GM12878 (cell line): ENCODE data around the gene ULK4. TPM values are rescaled to one million over a fixed set of nuclear protein-coding genes. Genes with fewer than 3 reads are reported as not detected.

Experiments used
- ATAC-seq: fragments of 200-7000 bp; cut with Tn5 transposase; 3 replicates; pipeline ENCODE4 v1.9.1; 2020; ENCODE audit warnings: mild to moderate bottlenecking, moderate library complexity
- BruUV-seq: library from RNA; stranded (reverse); fragments of 400-500 nt; replicated peaks from 2 replicates; lab custom pipeline; 2021; lab: Mats Ljungman, UMichigan
- CTCF ChIA-PET: fragments of 300-600 bp; sonication (Branson Sonifier 250); formaldehyde crosslinking; extraction: SDS; loops from one replicate; lab custom pipeline; 2021; ENCODE audit warnings: inconsistent platforms; lab: Yijun Ruan, JAX
- POLR2A ChIA-PET: fragments of 350-600 bp; formaldehyde crosslinking; extraction: SDS; loops from one replicate; lab custom pipeline; 2021; ENCODE audit warnings: inconsistent platforms; lab: Charles Lee
- RAD21 ChIA-PET: fragments of 300-600 bp; sonication (Branson Sonifier 250); formaldehyde crosslinking; loops from one replicate; lab custom pipeline; 2023; ENCODE audit warnings: antibody characterized with exemption; ENCODE audit not compliant: unreplicated experiment; lab: Charles Lee
- SMC1A ChIA-PET: fragments of 300-600 bp; sonication (Branson Sonifier 250); formaldehyde crosslinking; loops from one replicate; lab custom pipeline; 2023; ENCODE audit not compliant: unreplicated experiment, uncharacterized antibody; lab: Charles Lee
- DNase-seq: peaks from one replicate; pipeline ENCODE4 v3.0.0-alpha.2; 2011; ENCODE audit warnings: low read depth, low spot score
- FAIRE-seq: peaks from 3 replicates; lab custom pipeline; 2011; peaks lifted over from hg19 to GRCh38; lab: Jason Lieb, UNC
- H2AFZ ChIP-seq: 2 replicates; pipeline ENCODE4 v1.6.0; 2011; ENCODE audit warnings: low read depth, low read length, control low read depth; ENCODE audit not compliant: control insufficient read depth
- H3K27ac ChIP-seq: 2 replicates; pipeline ENCODE4 v1.5.1; 2011; ENCODE audit warnings: control low read depth; ENCODE audit not compliant: control insufficient read depth, insufficient read depth
- H3K27me3 ChIP-seq, 2 experiments: replicated peaks in 1 of 2; 2 replicates each; pipeline versions ENCODE4 v1.6.0 to v1.6.1; 2011; ENCODE audit warnings: low read length in 1 of 2; ENCODE audit not compliant: control insufficient read depth in 2 of 2, insufficient read depth in 2 of 2
- H3K36me3 ChIP-seq, 2 experiments: 2 replicates each; pipeline ENCODE4 v1.5.1; 2011; ENCODE audit warnings: low read length in 1 of 2; ENCODE audit not compliant: control insufficient read depth in 2 of 2, insufficient read depth in 2 of 2
- H3K4me1 ChIP-seq: 2 replicates; pipeline ENCODE4 v1.6.1; 2011; ENCODE audit warnings: mild to moderate bottlenecking, low read length, moderate library complexity, mixed read lengths; ENCODE audit not compliant: control insufficient read depth, insufficient read depth
- H3K4me2 ChIP-seq: 2 replicates; pipeline ENCODE4 v1.6.0; 2011; ENCODE audit warnings: control low read depth; ENCODE audit not compliant: control insufficient read depth, insufficient read depth
- H3K4me3 ChIP-seq: fragments of 200-600 bp; sonication (generic); 2 replicates; pipeline ENCODE4 v1.5.1; 2016
- H3K79me2 ChIP-seq: 2 replicates; pipeline ENCODE4 v1.6.0; 2011; ENCODE audit warnings: low read length; ENCODE audit not compliant: control insufficient read depth, insufficient read depth
- H3K9ac ChIP-seq: 2 replicates; pipeline ENCODE4 v1.8.0; 2011; ENCODE audit warnings: low read length, control low read depth, mixed read lengths; ENCODE audit not compliant: control insufficient read depth, insufficient read depth
- H3K9me3 ChIP-seq: replicated peaks from 3 replicates; pipeline ENCODE4 v1.5.1; 2011; ENCODE audit warnings: mild to moderate bottlenecking, low read length; ENCODE audit not compliant: control insufficient read depth, insufficient read depth
- H4K20me1 ChIP-seq: 2 replicates; pipeline ENCODE4 v1.6.0; 2011; ENCODE audit not compliant: control insufficient read depth, insufficient read depth
- CBFB ChIP-seq: IDR thresholded peaks from 2 replicates; pipeline ENCODE4 v1.6.1; 2016; ENCODE audit warnings: antibody characterized with exemption, low read depth
- CTCF ChIP-seq, 3 experiments: IDR thresholded peaks in 2 of 3; conservative IDR thresholded peaks in 1 of 3; 2 replicates each; pipeline ENCODE4 v1.5.1; 2011; ENCODE audit warnings: low read depth in 3 of 3, low read length in 3 of 3, mild to moderate bottlenecking in 3 of 3, control low read depth in 2 of 3, moderate library complexity in 2 of 3, inconsistent platforms in 1 of 3, mixed read lengths in 1 of 3; ENCODE audit not compliant: control insufficient read depth in 2 of 3, insufficient read depth in 1 of 3; ENCODE audit errors: extremely low read depth in 1 of 3
- EZH2 ChIP-seq: IDR thresholded peaks from 2 replicates; pipeline ENCODE4 v1.6.1; 2012; ENCODE audit warnings: low read depth, mild to moderate bottlenecking, control low read depth, inconsistent platforms, low read length, borderline replicate concordance; ENCODE audit not compliant: control insufficient read depth
- HDAC2 ChIP-seq: fragments of 200-600 bp; sonication (generic); IDR thresholded peaks from 2 replicates; pipeline ENCODE4 v1.6.1; 2017
- NFYA ChIP-seq: IDR thresholded peaks from 2 replicates; pipeline ENCODE4 v1.6.1; 2011; ENCODE audit warnings: low read depth, mild to moderate bottlenecking, low read length, improper control_type of control experiment, borderline replicate concordance
- PKNOX1 ChIP-seq: fragments of 450-650 bp; IDR thresholded peaks from 2 replicates; pipeline ENCODE4 v1.6.1; 2016; ENCODE audit warnings: mild to moderate bottlenecking
- POLR2AphosphoS5 ChIP-seq: IDR thresholded peaks from 2 replicates; pipeline ENCODE4 v1.6.1; 2011; ENCODE audit warnings: mild to moderate bottlenecking, low read length, inconsistent platforms
- RELA ChIP-seq: fragments of 450-650 bp; IDR thresholded peaks from 2 replicates; pipeline ENCODE4 v1.8.0; 2014; ENCODE audit warnings: borderline replicate concordance; ENCODE audit not compliant: partially characterized antibody
- SREBF2 ChIP-seq: IDR thresholded peaks from 2 replicates; pipeline ENCODE4 v1.6.1; 2012; ENCODE audit warnings: mild to moderate bottlenecking, low read length
- SUPT20H ChIP-seq: IDR thresholded peaks from 2 replicates; pipeline ENCODE4 v1.6.1; 2011; ENCODE audit warnings: low read depth, mild to moderate bottlenecking, low read length, moderate library complexity, borderline replicate concordance; ENCODE audit not compliant: control insufficient read depth
- ZBTB33 ChIP-seq: fragments of 450-650 bp; IDR thresholded peaks from 2 replicates; pipeline ENCODE4 v1.6.1; 2017; ENCODE audit warnings: mild to moderate bottlenecking
- ZNF384 ChIP-seq: IDR thresholded peaks from 2 replicates; pipeline ENCODE4 v1.6.1; 2012; ENCODE audit warnings: low read depth, mild to moderate bottlenecking, low read length, improper control_type of control experiment, borderline replicate concordance
- WGBS: methylation state at CpG from one replicate; pipeline ENCODE4 v1.1.6; 2016; ENCODE audit warnings: low lambda C conversion rate; ENCODE audit not compliant: insufficient replicate concordance, insufficient coverage; ENCODE audit errors: missing lambda C conversion rate; 5-methylcytosine and 5-hydroxymethylcytosine counted together
- in situ Hi-C: fragments of 300-500 bp; cut with MboI; formaldehyde crosslinking; loops from 9 replicates; pipeline ENCODE4 v1.14.3; 2018; ENCODE audit warnings: mixed read lengths
- intact Hi-C: fragments of 100-400 bp; cut with micrococcal nuclease; formaldehyde crosslinking; loops from one replicate; pipeline ENCODE4 v1.14.2; 2022; ENCODE audit not compliant: unreplicated experiment
- polyA plus RNA-seq, 11 experiments: library from polyadenylated mRNA; depleted of rRNA in 4 of 11; unstranded in 6 of 11; stranded (reverse) in 5 of 11; fragments of >200 nt; fragmentation: Nextera tagmentation in 4 of 11; fragmentation: Illumina TruSeq in 1 of 11; extraction: Ambion mirVana in 4 of 11; extraction: Trizol in 1 of 11; gene quantifications; 1 replicate in 1 of 11; 2 replicates in 10 of 11; pipeline versions ENCODE4 v1.2.1 to v1.2.3, GENCODE V29; 2011 to 2016; ENCODE audit warnings: inconsistent platforms in 2 of 11, missing spikeins in 2 of 11, low read depth in 1 of 11
- total RNA-seq, 4 experiments: library from RNA; depleted of rRNA in 3 of 4; stranded (reverse); fragments of >200 nt in 3 of 4; fragmentation: Illumina TruSeq in 1 of 4; extraction: Trizol in 1 of 4; gene quantifications; 2 replicates each; pipeline versions ENCODE4 v1.2.1 to v1.2.3, GENCODE V29; 2013 to 2021

ULK4 gene
- total and polyA plus RNA-seq, 10 of the 15 experiments (the other 5 are each of a cell fraction or from before 2014, with no cell fraction given), result 3.5 to 7.6 (median 6.3) TPM

- TF ChIP-seq CTCF (IDR thresholded peaks at IDR 0.05 in 2 of 3, conservative IDR thresholded peaks at IDR 0.05 in 1 of 3; ENCODE audit: control insufficient read depth in 2 of 3, extremely low read depth in 1 of 3, insufficient read depth in 1 of 3, low read depth in 3 of 3, low read length in 3 of 3), result no peak
- no peak for TF ChIP-seq ZBTB33
These were observed 166.9 kb downstream of the ULK4 start (continued) for GRCh38 chr3:41794748-41795589.

DNA sequence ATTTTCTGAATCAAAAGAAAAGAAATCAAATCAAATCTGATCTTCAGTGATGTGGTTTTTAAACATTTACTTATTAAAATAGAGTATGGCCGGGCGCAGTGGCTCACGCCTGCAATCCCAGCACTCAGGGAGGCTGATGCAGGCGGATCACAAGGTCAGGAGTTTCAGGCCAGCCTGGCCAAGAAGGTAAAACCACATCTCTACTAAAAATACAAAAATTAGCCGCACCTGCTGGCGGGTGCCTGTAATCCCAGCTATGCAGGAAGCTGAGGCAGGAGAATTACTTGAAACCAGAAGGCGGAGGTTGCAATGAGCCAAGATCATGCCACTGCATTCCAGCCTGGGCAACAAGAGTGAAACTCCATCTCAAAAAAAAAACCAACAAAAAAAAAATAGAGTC, 169.1 kb downstream of the ULK4 start:
- ChIA-PET CTCF (no interaction called here), RAD21 (no interaction called here), POLR2A (no interaction called here), SMC1A (no interaction called here)
- no TSS peak for BruUV-seq
- no peak overlapping the region for H2AFZ ChIP-seq
- TF ChIP-seq SREBF2 (no peak), RELA (no peak), POLR2AphosphoS5 (no peak), SUPT20H (no peak), HDAC2 (no peak), ZNF384 (no peak), NFYA (no peak), PKNOX1 (no peak), EZH2 (no peak), CBFB (no peak)
- in situ Hi-C loops, result no loop called here
- no peaks in the 10 kb centered on the region for H3K79me2 ChIP-seq
- no peaks in the 10 kb centered on the region for H4K20me1 ChIP-seq
- no peak overlapping the region for H3K4me3 ChIP-seq
- H3K27ac ChIP-seq, result no peak overlapping the region
- H3K4me2 ChIP-seq, result no peak overlapping the region
- FAIRE-seq (no peak), ATAC-seq (no peak), DNase-seq (no peak)
- 96% methylated on average over 7 of the region's 7 CpGs for WGBS
- no peak overlapping the region for H3K9ac ChIP-seq
- intact Hi-C loops, result no loop called here
- H3K36me3 ChIP-seq, result no peaks in the 10 kb centered on the region
- H3K4me1 ChIP-seq, result no peaks in the 10 kb centered on the region
- no peaks in the 10 kb centered on the region for H3K9me3 ChIP-seq
- no peaks in the 10 kb centered on the region for H3K27me3 ChIP-seq
